GM19099 (cell line): Measurements from ENCODE around the gene SHMT2.

ENCODE experiments used
- POLR2A ChIP-seq: IDR thresholded peaks from 3 replicates; pipeline ENCODE4 v1.6.1; 2011; ENCODE audit warnings: low read depth; ENCODE audit not compliant: insufficient read length; ENCODE audit errors: extremely low read depth

The SHMT2 gene

GRCh38 chr12:57236201-57236924, 6.9 kb downstream of the SHMT2 start:
- no peak for TF ChIP-seq POLR2A

GRCh38 chr12:57236925-57237595, 7.5 kb downstream of the SHMT2 start:
- TF ChIP-seq POLR2A, result no peak

GRCh38 chr12:57237596-57237931, 8.1 kb downstream of the SHMT2 start:
- no peak for TF ChIP-seq POLR2A

- no peak for TF ChIP-seq POLR2A
Observed at GRCh38 chr12:57237932-57238853, 8.7 kb downstream of the SHMT2 start.

DNA sequence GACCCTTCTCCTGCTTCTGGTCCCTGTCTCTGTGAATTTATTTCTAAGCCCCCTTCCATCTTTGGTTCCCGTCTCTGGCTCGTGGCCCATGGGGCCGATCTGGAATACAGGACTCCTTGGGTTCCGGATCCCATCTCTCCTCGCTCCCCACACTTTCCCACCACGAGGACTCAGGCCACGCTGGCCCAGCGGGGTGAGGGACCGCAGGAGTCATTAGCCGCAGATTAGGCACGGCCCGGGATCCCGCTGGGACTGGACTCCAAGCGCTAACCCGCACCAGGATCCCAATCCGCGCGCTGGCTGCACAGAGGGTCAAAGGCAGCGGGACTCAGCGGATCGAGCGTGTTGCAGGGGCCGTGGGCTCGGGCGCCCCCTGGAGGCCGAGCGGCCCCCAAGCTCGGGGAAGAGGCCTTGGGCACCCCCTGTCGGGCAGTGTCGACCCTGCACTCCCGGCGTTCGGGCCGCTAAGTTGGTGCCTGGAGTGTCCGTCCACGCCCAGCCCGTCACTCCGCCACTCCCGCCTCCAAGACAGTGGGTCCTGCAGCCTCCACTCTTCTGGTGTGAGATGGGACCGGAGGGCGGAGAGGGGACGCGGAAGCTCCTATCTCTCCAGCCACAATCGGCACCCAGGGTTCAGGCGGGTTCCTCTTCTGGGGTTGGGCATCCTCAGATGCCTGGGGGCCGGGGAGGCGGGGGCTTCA, 9.5 kb downstream of the SHMT2 start:
- peak; percentile 48 for TF ChIP-seq POLR2A

DNA sequence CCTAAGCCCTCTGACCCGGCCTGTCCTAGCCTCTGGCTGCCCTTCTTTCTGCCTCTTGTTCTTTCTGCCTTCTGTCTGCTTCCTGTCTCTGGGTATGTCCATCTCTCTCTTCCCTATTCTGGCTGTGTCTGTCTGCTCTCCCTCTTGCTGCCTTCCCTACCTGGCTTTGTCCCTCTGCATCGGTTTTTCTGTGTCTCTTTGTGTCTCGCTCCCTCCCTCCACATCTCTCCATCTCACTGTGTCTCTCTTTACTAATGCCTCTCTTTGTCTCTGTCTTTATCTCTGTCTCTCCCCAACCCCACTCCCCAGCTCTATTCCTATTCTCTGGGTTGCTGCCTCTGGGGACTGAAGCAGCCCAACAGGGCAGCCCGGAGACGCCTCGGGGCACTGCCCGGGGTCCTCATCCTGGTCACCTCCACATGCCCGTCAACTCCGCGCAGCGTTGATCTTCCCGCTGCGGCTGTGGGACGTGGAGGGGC, 10.1 kb downstream of the SHMT2 start:
- TF ChIP-seq POLR2A, result no peak

DNA sequence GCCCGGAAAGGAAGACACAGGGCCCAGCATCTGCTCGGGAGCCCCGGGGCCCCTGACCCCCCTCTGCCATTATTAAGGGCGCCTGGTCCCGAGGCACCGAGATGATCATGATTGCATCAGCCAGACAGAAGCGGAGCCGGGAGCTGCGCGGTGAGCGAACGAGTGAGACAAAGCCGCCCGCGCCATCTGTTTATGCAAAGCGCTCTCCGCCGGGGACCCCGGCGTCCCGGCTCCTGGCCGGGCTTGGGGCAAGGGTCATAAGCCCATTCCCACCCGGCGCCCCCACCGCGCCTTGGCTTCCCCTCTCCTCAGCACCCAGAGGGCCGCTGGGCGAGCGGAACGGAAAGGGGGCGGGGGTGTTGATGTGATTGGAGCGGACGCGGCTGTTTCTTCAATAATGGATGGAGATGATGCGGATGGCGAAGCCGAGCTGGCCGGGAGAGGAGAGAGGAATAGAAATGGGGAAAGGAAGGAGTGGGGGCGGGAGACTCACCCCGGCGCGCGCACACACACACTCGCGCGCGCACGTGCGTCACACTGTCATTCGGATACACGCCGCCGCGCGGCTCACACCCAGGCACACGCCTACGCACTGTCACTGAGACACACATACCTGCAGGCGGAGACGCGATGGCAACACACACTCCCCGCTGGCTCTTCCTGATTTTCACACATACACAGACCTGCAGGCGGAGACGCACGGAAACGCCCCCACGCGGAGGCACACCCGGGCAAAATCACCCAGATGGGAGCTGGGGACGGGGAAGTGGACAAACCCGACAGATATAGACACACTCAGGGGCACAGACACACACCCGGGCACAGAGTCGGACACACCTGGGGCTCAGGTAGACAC, 10.8 kb downstream of the SHMT2 start:
- TF ChIP-seq POLR2A, result no peak

GRCh38 chr12:57240926-57241401, 11.5 kb downstream of the SHMT2 start:
- no peak for TF ChIP-seq POLR2A

DNA sequence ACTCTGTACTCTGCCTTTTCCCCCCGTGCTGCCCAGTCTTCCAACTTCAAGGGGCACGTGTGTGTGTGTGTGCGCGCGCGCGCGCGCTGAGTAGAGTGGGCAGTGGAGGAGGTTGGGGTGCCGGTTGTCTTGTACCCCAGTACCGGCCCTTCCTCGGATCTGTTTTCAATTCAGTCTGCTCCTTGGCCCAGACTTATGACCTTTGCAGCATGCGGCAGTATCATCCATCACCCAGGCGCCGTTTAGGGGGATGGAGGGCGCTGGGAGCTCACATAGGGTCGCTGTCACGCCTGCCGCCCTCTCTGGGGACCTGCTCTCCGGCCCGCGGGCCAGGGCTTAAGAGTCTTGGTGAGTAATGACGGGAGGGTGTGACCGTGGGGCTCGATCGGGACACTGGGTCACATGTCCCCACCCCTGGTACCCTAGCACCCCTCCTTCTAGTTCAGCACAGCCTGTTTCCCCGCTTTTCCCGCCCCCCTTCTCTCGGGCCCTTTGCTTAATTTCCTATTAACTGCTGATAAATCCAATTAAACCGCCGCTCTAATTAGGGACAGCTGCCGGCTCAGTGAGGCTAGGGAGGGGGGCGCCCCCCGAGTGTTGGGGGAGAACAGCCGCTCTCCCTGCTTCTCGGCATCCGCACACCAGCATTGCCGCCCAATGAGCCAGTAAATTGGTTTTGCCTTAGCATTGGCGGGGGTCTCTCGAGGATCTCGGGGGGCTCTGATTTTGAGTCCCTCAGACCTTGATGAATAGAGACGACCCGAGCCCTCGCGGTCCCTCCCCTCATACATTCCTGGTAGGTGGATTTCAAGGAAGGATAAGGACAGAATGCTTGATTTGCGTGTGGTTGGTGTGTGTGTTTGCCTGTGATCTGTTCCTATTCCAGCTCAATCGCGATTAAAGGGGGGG, 12.1 kb downstream of the SHMT2 start:
- TF ChIP-seq POLR2A, result no peak

DNA sequence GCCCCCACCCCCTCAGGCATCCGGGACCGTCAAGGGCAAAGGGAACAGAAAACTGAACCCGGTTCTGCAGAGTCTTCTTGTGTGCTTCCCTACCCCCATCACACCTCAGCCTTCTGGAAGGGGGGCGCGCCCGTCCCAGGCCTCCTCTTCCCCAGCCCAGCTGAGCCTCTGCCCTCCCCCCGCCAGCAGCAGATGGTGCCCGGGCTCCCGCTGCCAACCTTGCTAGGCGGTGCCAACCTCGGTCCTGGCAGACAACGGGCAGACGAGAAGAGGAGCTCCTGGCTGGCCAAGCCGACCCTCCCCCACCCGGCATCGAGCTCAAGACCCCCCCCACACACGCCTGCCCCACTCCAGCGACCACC, 12.8 kb downstream of the SHMT2 start:
- TF ChIP-seq POLR2A, result no peak

DNA sequence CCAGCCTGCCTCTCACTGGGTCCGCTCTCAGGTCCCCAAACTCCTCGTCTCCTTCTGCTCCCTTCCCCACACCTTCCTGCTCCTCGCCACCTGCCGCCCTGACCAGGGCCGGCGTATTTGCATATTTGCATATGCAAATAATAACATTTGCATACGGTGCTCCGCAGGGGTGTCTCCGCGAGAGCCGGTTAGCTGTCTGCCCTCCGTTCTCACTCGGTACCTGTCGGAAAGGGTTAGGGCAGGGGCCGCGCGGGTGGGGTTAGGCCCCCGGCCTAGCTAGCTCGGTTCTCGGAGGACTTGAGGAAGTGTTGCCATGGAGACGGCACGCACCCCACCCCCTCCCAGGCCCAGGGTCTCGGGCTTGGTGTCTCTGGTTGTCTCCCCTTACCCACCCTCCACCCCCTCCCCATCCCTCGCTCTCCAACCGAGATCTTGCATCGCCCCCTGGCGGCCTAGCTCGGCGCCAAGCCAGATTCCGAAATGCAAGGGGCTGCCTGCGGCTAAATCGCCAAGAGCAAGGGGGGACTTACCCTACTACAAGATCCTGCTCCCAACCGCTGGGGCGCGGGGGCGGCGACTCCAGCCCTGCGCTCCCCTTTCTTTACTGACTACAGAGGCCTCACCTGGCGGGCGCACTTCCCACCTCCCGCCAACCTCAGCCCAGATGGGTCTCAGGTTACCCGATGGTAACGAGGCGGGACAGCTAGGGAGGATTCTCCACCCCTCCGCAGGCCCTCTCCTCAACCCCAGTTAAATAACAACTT, 13.4 kb downstream of the SHMT2 start:
- no peak for TF ChIP-seq POLR2A
